Measurements from ENCODE around the gene BID. TPM values are rescaled to one million over a fixed set of nuclear protein-coding genes. Genes with fewer than 3 reads are reported as not detected.

Gene BID
- total RNA-seq = 10 to 100 TPM; 13.8 to 18.3 TPM

GRCh38 chr22:17774206-17774925 lies at the start of gene BID:
Gene BID (minus strand): TSS chr22:17774469. CDS start chr22:17750116, 24,353 bp downstream.

Small RNAs within 50 kb of the gene (small RNA-seq; reads per million reads assigned to genes)
- 0 reads per million in 2 donors for gene MIR3198-1

Other genes with a start within 250 kb of the BID start
- gene SLC25A18, start 211.0 kb downstream of the BID start, total RNA-seq = under 1 TPM; under 0.01 to 0.67 TPM
- gene ATP6V1E1, start 145.7 kb downstream of the BID start, total RNA-seq = 100 to 1,000 TPM; 279 to 286 TPM
- gene BCL2L13, start 135.7 kb downstream of the BID start, total RNA-seq = 100 to 1,000 TPM; 111 to 118 TPM

Data from melanocyte of skin (primary cell).